Measurements from ENCODE around the gene CREB5. TPM values are rescaled to one million over a fixed set of nuclear protein-coding genes. Genes with fewer than 3 reads are reported as not detected.

CREB5 gene
- total and polyA plus RNA-seq, 7 donors: 0.80 to 42.1 (median 4.6) TPM

- Histone ChIP-seq H3K27ac (no peak overlapping the region), H3K36me3 (no peaks in the 10 kb centered on the region), H3K4me3 (no peak overlapping the region), H3K27me3 (no peaks in the 10 kb centered on the region), H3K9me3 (no peaks in the 10 kb centered on the region), H3K4me1 (peaks cover 0 to 23% (median 17%) of the 10 kb centered on the region in 4 donors)
- intact Hi-C loops (cut with DNase I): no loop called here
- no peak for TF ChIP-seq EP300 (IDR thresholded peaks at IDR 0.05)
- TF ChIP-seq POLR2A (IDR thresholded peaks at IDR 0.05): no peak
- no peak for TF ChIP-seq CTCF (IDR thresholded peaks at IDR 0.05)
- TF ChIP-seq POLR2AphosphoS5 (IDR thresholded peaks at IDR 0.05): no peak
- 82 to 87% methylated on average over 3 of the region's 3 CpGs for WGBS, 2 donors
- DNase-seq: no peak
Measured at GRCh38 chr7:28646376-28647075, 234.2 kb downstream of the CREB5 start.

GRCh38 chr7:28647076-28647421 is 234.7 kb downstream of the CREB5 start:
- no peak overlapping the region for H3K4me3 ChIP-seq
- intact Hi-C loops (cut with DNase I): no loop called here
- no peaks in the 10 kb centered on the region for H3K9me3 ChIP-seq
- no peak for DNase-seq
- no peaks in the 10 kb centered on the region for H3K36me3 ChIP-seq
- H3K27me3 ChIP-seq: no peaks in the 10 kb centered on the region
- WGBS, 2 donors: 90 to 94% methylated on average over 4 of the region's 4 CpGs
- no peak for TF ChIP-seq POLR2AphosphoS5 (IDR thresholded peaks at IDR 0.05)
- TF ChIP-seq EP300 (IDR thresholded peaks at IDR 0.05): no peak
- no peak for TF ChIP-seq CTCF (IDR thresholded peaks at IDR 0.05)
- peaks cover 0 to 19% (median 15%) of the 10 kb centered on the region in 4 donors for H3K4me1 ChIP-seq
- no peak overlapping the region for H3K27ac ChIP-seq

- 72 to 77% methylated on average over 1 of the region's 1 CpG for WGBS, 2 donors
- no peaks in the 10 kb centered on the region for H3K36me3 ChIP-seq
- no peak overlapping the region for H3K27ac ChIP-seq
- DNase-seq: no peak
- peaks cover 0 to 5% (median 0%) of the 10 kb centered on the region in 4 donors for H3K4me1 ChIP-seq
- no peak for TF ChIP-seq POLR2AphosphoS5 (IDR thresholded peaks at IDR 0.05)
- TF ChIP-seq CTCF (IDR thresholded peaks at IDR 0.05): no peak
- no peaks in the 10 kb centered on the region for H3K9me3 ChIP-seq
- no peak overlapping the region for H3K4me3 ChIP-seq
- intact Hi-C loops (cut with DNase I): no loop called here
- no peaks in the 10 kb centered on the region for H3K27me3 ChIP-seq
Measured at GRCh38 chr7:28649189-28649588, 236.9 kb downstream of the CREB5 start.

- no peaks in the 10 kb centered on the region for H3K27me3 ChIP-seq
- TF ChIP-seq POLR2A (IDR thresholded peaks at IDR 0.05) (no peak), CTCF (IDR thresholded peaks at IDR 0.05) (no peak), POLR2AphosphoS5 (IDR thresholded peaks at IDR 0.05) (no peak), EP300 (IDR thresholded peaks at IDR 0.05) (no peak)
- intact Hi-C loops (cut with DNase I): no loop called here
- no peaks in the 10 kb centered on the region for H3K9me3 ChIP-seq
- DNase-seq: no peak
- no peak overlapping the region for H3K4me3 ChIP-seq
- H3K27ac ChIP-seq: no peak overlapping the region
- H3K4me1 ChIP-seq: peaks cover 0 to 2% (median 0%) of the 10 kb centered on the region in 4 donors
- 81 to 89% methylated on average over 2 of the region's 2 CpGs for WGBS, 2 donors
- no peaks in the 10 kb centered on the region for H3K36me3 ChIP-seq
Measured at GRCh38 chr7:28649811-28650210, 237.5 kb downstream of the CREB5 start.

- no peaks in the 10 kb centered on the region for H3K27me3 ChIP-seq
- no peak overlapping the region for H3K27ac ChIP-seq
- no peaks in the 10 kb centered on the region for H3K4me1 ChIP-seq
- no peak overlapping the region for H3K4me3 ChIP-seq
- no peaks in the 10 kb centered on the region for H3K9me3 ChIP-seq
- no peak for DNase-seq
- no peak for TF ChIP-seq CTCF (IDR thresholded peaks at IDR 0.05)
- TF ChIP-seq POLR2AphosphoS5 (IDR thresholded peaks at IDR 0.05): no peak
- TF ChIP-seq EP300 (IDR thresholded peaks at IDR 0.05): no peak
- TF ChIP-seq POLR2A (IDR thresholded peaks at IDR 0.05): no peak
- 75 to 85% methylated on average over 6 of the region's 6 CpGs for WGBS, 2 donors
- H3K36me3 ChIP-seq: no peaks in the 10 kb centered on the region
- intact Hi-C loops (cut with DNase I): no loop called here
Measured at GRCh38 chr7:28654110-28654509, 241.8 kb downstream of the CREB5 start.
